Brain microvascular endothelial cell (primary cell): ENCODE measurements around the gene TPT1.

Source experiments
- DNase-seq: peaks from one replicate; pipeline ENCODE4 v3.0.0-alpha.2; 2020
- H3K27ac ChIP-seq: fragments of 250-450 bp; sonication (Bioruptor Pico); 2 replicates; pipeline ENCODE4 v1.5.1; 2020; ENCODE audit warnings: mild to moderate bottlenecking, moderate library complexity
- H3K27me3 ChIP-seq: fragments of 250-450 bp; sonication (Bioruptor Pico); replicated peaks from 2 replicates; pipeline ENCODE4 v1.5.1; 2020; ENCODE audit warnings: mild to moderate bottlenecking
- H3K36me3 ChIP-seq: fragments of 250-450 bp; sonication (Bioruptor Pico); replicated peaks from 2 replicates; pipeline ENCODE4 v1.5.1; 2020; ENCODE audit warnings: mild to moderate bottlenecking
- H3K4me3 ChIP-seq: 2 replicates; pipeline ENCODE4 v1.5.1; 2011; ENCODE audit warnings: low read depth, mild to moderate bottlenecking, control low read depth, low read length, moderate library complexity
- in situ Hi-C: cut with HindIII; loops from 2 replicates; pipeline ENCODE4 v1.10.0; 2017; ENCODE audit warnings: low sequenced_read_pairs, low pct_ligation_motif_present
- TF ChIP-seq, protein P1 (sequence below): IDR thresholded peaks from 2 replicates; pipeline ENCODE4 v1.5.1; 2011; ENCODE audit warnings: low read depth, mild to moderate bottlenecking, moderate library complexity, low read length, control low read depth, inconsistent platforms; ENCODE audit errors: missing control alignments

TPT1 gene

DNA sequence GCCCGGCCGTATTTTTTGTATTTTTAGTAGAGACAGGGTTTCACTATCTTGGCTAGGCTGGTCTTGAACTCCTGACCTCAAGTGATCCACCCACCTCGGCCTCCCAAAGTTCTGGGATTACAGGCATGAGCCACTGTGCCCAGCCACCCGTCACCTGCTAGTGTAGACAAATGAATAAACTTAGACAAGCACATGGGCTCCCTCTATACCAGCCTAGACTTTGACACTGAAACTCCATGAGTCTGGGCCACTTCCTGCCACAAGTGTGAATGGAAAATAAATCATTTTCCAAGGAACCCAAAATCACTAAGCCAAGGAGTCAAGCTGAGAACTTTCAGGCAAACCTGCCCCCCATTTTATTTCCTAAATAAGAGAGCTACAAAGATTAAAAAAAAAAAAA lies 27.0 kb upstream of the TPT1 start:
- DNase-seq: no peak
- in situ Hi-C loops: no loop called here
- TF ChIP-seq, protein P1, sequence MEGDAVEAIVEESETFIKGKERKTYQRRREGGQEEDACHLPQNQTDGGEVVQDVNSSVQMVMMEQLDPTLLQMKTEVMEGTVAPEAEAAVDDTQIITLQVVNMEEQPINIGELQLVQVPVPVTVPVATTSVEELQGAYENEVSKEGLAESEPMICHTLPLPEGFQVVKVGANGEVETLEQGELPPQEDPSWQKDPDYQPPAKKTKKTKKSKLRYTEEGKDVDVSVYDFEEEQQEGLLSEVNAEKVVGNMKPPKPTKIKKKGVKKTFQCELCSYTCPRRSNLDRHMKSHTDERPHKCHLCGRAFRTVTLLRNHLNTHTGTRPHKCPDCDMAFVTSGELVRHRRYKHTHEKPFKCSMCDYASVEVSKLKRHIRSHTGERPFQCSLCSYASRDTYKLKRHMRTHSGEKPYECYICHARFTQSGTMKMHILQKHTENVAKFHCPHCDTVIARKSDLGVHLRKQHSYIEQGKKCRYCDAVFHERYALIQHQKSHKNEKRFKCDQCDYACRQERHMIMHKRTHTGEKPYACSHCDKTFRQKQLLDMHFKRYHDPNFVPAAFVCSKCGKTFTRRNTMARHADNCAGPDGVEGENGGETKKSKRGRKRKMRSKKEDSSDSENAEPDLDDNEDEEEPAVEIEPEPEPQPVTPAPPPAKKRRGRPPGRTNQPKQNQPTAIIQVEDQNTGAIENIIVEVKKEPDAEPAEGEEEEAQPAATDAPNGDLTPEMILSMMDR: no peak
- peaks cover under 1% of the 10 kb centered on the region for H3K36me3 ChIP-seq
- no peaks in the 10 kb centered on the region for H3K27me3 ChIP-seq
- no peak overlapping the region for H3K27ac ChIP-seq
- no peak overlapping the region for H3K4me3 ChIP-seq

GRCh38 chr13:45367358-45367757 lies 26.4 kb upstream of the TPT1 start:
- H3K27me3 ChIP-seq: no peaks in the 10 kb centered on the region
- peaks cover 6% of the 10 kb centered on the region for H3K36me3 ChIP-seq
- in situ Hi-C loops: no loop called here
- TF ChIP-seq, protein P1: no peak
- DNase-seq: peak; percentile 91
- H3K4me3 ChIP-seq: no peak overlapping the region
- peak overlapping the region; percentile 35 for H3K27ac ChIP-seq

- Histone ChIP-seq H3K27ac (no peak overlapping the region), H3K27me3 (no peaks in the 10 kb centered on the region), H3K4me3 (no peak overlapping the region), H3K36me3 (peaks cover 6% of the 10 kb centered on the region)
- no peak for DNase-seq
- in situ Hi-C loops: no loop called here
- TF ChIP-seq, protein P1: no peak
Observed at GRCh38 chr13:45365558-45365885, 24.5 kb upstream of the TPT1 start.

GRCh38 chr13:45364876-45365557 lies 24.0 kb upstream of the TPT1 start:
- H3K4me3 ChIP-seq: no peak overlapping the region
- DNase-seq: no peak
- H3K27me3 ChIP-seq: no peaks in the 10 kb centered on the region
- TF ChIP-seq, protein P1: no peak
- peaks cover 6% of the 10 kb centered on the region for H3K36me3 ChIP-seq
- in situ Hi-C loops: no loop called here
- no peak overlapping the region for H3K27ac ChIP-seq

DNA sequence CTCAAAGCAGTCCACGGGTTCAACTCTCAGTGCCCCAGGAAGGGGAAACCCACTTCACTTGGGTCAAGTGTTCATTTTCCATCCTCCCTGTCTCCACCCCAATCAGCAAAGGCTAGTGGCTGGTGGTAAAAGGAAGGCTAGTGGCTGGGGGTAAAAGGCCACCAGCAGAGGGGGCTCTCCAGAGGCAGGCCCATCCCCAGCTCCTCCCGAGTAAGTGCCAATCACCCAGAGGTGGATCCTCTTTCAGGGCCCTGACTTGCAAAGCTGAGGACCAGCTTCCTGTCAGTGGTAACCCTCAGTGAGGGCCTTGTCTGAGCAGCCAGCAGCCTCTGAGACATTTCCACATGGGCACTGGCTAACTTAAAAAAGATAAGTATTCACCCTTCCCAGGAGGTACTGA lies 22.0 kb upstream of the TPT1 start:
- Histone ChIP-seq H3K27ac (no peak overlapping the region), H3K4me3 (no peak overlapping the region), H3K36me3 (peaks cover 6% of the 10 kb centered on the region), H3K27me3 (no peaks in the 10 kb centered on the region)
- TF ChIP-seq, protein P1: peak; percentile 23
- in situ Hi-C loops: no loop called here
- no peak for DNase-seq

DNA sequence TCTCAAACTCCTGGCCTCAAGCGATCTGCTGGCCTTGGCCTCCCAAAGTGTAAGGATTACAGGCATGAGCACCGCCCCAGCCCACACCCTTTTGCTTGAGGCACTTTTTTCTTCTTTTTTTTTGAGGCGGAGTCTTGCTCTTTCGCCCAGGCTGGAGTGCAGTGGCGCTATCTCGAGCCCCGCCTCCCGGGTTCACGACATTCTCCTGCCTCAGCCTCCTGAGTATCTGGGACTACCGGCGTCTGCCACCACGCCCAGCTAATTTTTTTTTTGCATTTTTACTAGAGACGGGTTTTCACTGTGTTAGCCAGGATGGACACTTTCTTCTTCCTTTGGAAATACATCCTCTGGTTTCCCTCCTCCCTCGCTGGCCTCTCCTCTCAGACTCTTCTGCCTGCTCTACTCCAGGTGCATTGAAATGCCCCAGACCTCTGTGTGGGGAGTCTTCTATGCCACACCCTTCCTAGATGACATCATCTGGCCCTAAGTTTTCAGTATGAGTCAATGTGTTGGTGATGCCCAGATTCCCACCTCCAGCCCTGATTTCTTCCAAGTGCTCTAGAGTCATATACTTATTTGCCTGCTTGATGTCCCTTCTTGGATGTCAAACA lies 20.7 kb upstream of the TPT1 start:
- Histone ChIP-seq H3K36me3 (peaks cover 9% of the 10 kb centered on the region), H3K27ac (no peak overlapping the region), H3K27me3 (no peaks in the 10 kb centered on the region), H3K4me3 (no peak overlapping the region)
- in situ Hi-C loops: no loop called here
- TF ChIP-seq, protein P1: no peak
- DNase-seq: no peak
